DND-41 (cell line): ENCODE results near the gene VPS35.

ENCODE experiments used
- ATAC-seq: fragments of 200-7000 bp; cut with Tn5 transposase; 3 replicates; pipeline ENCODE4 v1.9.1; 2021; ENCODE audit warnings: low read depth; ENCODE audit not compliant: insufficient read depth
- DNase-seq: peaks from one replicate; pipeline ENCODE4 v3.0.0-alpha.2; 2020
- H2AFZ ChIP-seq: 2 replicates; pipeline ENCODE4 v1.6.0; 2012; ENCODE audit warnings: low read depth, low read length
- H3K27ac ChIP-seq: 2 replicates; pipeline ENCODE4 v1.5.1; 2012; ENCODE audit warnings: low read length, inconsistent platforms
- H3K27me3 ChIP-seq: fragments of 200-600 bp; sonication (generic); 2 replicates; pipeline ENCODE4 v1.6.0; 2012; ENCODE audit warnings: low read length, mild to moderate bottlenecking, inconsistent platforms; ENCODE audit not compliant: insufficient read depth, poor library complexity
- H3K36me3 ChIP-seq: 2 replicates; pipeline ENCODE4 v1.5.1; 2012; ENCODE audit warnings: low read length, inconsistent platforms; ENCODE audit not compliant: insufficient read depth
- H3K4me1 ChIP-seq: 2 replicates; pipeline ENCODE4 v1.5.1; 2012; ENCODE audit warnings: mild to moderate bottlenecking, low read length; ENCODE audit not compliant: insufficient read depth
- H3K4me2 ChIP-seq: 2 replicates; pipeline ENCODE4 v1.6.0; 2012; ENCODE audit warnings: mild to moderate bottlenecking, moderate library complexity, low read length, inconsistent platforms; ENCODE audit not compliant: insufficient read depth
- H3K4me3 ChIP-seq, 2 experiments: fragments of 200-600 bp in 1 of 2; shearing (Covaris generic) in 1 of 2; 2 replicates each; pipeline ENCODE4 v1.5.1; 2012 to 2016; ENCODE audit warnings: inconsistent platforms in 2 of 2, low read length in 2 of 2, mild to moderate bottlenecking in 2 of 2, low read depth in 1 of 2, moderate library complexity in 1 of 2
- H3K79me2 ChIP-seq: 2 replicates; pipeline ENCODE4 v1.6.0; 2012; ENCODE audit warnings: low read length, inconsistent platforms; ENCODE audit not compliant: insufficient read depth
- H3K9ac ChIP-seq: 2 replicates; pipeline ENCODE4 v1.6.0; 2012; ENCODE audit warnings: low read depth, mild to moderate bottlenecking, inconsistent platforms, low read length, moderate library complexity
- H3K9me3 ChIP-seq: 2 replicates; pipeline ENCODE4 v1.5.1; 2012; ENCODE audit warnings: low read length, moderate library complexity, mild to moderate bottlenecking, inconsistent platforms; ENCODE audit not compliant: insufficient read depth, severe bottlenecking
- H4K20me1 ChIP-seq: 2 replicates; pipeline ENCODE4 v1.6.0; 2012; ENCODE audit warnings: low read length; ENCODE audit not compliant: insufficient read depth
- EZH2 ChIP-seq: IDR thresholded peaks from 3 replicates; pipeline ENCODE4 v1.6.1; 2012; ENCODE audit warnings: borderline replicate concordance, low read depth, mild to moderate bottlenecking, moderate library complexity, low read length, inconsistent platforms; ENCODE audit not compliant: severe bottlenecking
- TF ChIP-seq, protein P1 (sequence below): IDR thresholded peaks from 2 replicates; pipeline ENCODE4 v1.5.1; 2012; ENCODE audit warnings: borderline replicate concordance, low read length, moderate library complexity, mild to moderate bottlenecking; ENCODE audit not compliant: poor library complexity, severe bottlenecking; ENCODE audit errors: extremely low read depth

Gene VPS35

DNA sequence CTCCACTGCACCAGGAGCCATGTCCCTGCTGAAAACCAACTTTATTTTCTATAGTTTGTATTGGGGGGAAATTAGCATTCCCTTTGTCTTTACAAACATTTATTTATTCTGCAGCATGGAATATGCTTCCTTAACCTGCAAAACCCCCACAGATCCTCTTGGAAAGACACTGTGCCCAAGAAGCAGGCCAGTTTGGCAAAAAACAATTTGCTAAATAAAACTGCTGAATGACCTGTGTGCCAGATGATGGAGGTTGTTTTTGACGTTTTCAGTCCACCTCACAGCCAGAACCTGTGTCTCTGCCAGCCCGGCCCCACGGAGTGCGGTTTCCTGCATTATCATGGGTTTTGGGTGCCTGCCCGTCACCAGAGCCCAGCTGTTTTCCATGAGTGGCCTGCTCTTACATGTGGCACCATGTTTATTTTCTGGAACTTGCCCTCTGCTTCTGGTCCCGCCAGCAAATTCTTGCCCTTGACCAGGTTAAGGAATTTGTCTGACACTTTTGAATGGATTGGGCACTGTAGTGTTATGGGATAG lies 26.9 kb upstream of the VPS35 start:
- no peak overlapping the region for H3K9ac ChIP-seq
- H2AFZ ChIP-seq = no peak overlapping the region
- H3K4me2 ChIP-seq = no peak overlapping the region
- no peaks in the 10 kb centered on the region for H4K20me1 ChIP-seq
- no peak overlapping the region for H3K27ac ChIP-seq
- H3K4me3 ChIP-seq = no peak overlapping the region
- H3K79me2 ChIP-seq = no peaks in the 10 kb centered on the region
- DNase-seq = no peak
- no peaks in the 10 kb centered on the region for H3K9me3 ChIP-seq
- H3K27me3 ChIP-seq = no peaks in the 10 kb centered on the region
- H3K4me1 ChIP-seq = no peaks in the 10 kb centered on the region
- ATAC-seq = no peak
- H3K36me3 ChIP-seq = no peaks in the 10 kb centered on the region
- TF ChIP-seq, protein P1, sequence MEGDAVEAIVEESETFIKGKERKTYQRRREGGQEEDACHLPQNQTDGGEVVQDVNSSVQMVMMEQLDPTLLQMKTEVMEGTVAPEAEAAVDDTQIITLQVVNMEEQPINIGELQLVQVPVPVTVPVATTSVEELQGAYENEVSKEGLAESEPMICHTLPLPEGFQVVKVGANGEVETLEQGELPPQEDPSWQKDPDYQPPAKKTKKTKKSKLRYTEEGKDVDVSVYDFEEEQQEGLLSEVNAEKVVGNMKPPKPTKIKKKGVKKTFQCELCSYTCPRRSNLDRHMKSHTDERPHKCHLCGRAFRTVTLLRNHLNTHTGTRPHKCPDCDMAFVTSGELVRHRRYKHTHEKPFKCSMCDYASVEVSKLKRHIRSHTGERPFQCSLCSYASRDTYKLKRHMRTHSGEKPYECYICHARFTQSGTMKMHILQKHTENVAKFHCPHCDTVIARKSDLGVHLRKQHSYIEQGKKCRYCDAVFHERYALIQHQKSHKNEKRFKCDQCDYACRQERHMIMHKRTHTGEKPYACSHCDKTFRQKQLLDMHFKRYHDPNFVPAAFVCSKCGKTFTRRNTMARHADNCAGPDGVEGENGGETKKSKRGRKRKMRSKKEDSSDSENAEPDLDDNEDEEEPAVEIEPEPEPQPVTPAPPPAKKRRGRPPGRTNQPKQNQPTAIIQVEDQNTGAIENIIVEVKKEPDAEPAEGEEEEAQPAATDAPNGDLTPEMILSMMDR = no peak
- TF ChIP-seq EZH2 = no peak

DNA sequence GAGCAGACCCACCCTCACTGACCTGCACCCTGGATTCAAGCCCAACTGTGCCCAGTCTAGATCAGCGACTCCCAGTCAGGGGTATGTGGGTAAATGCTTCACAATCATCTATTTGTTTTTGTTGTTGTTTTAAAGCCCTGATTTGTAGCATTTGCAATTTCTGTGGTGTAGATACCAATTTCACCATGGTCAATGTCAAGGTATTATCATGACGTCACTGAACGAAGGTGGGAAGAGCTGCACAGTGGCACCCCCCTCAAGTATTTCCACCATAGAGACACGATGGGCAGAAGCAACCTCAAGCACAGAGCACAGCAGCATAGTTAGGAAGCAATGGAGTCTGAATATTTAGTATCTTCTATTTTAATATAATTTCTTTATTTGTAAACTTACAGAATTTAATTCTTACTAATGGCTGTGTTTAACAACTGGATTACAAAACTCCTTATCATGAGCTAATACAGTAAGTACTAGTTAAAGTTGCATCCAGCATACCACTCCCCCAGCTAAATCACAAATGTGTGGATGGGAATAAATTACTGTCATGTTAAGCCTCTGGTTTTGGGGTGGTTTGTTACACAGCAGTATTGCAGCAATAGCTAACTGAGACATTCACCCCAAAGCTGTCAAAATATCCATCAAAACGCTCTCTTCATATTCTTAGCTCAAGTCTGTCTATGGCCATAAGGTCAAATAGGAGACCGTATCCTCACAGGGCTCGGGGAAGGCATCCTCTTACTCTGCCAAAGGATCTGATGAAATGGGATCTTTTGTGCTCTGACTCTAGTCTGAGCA lies 26.0 kb upstream of the VPS35 start:
- Histone ChIP-seq H3K4me3 (no peak overlapping the region), H4K20me1 (no peaks in the 10 kb centered on the region), H3K36me3 (no peaks in the 10 kb centered on the region), H3K79me2 (no peaks in the 10 kb centered on the region), H3K27me3 (no peaks in the 10 kb centered on the region), H3K4me2 (no peak overlapping the region), H3K4me1 (no peaks in the 10 kb centered on the region), H3K27ac (no peak overlapping the region), H3K9me3 (no peaks in the 10 kb centered on the region), H3K9ac (no peak overlapping the region), H2AFZ (no peak overlapping the region)
- DNase-seq = no peak
- TF ChIP-seq EZH2 = no peak
- TF ChIP-seq, protein P1 = no peak
- ATAC-seq = no peak

DNA sequence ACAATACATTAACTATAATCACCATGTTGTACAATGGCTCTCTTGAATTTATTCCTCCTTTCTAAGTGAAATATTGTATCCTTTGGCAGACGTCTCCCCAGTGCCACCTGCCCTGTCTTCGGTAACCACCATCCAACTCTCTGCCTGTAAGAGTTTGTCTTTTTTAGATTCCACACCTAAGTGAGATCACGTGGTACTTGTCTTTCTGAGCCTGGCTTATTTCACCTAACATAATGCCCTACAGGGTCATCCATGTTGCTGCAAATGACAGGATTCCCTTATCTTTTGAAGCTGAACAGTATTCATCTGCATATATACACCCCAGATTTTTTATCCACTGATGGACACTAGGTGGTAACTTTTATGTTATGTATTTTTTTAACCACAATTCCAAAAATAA lies 24.7 kb upstream of the VPS35 start:
- no peaks in the 10 kb centered on the region for H3K36me3 ChIP-seq
- no peaks in the 10 kb centered on the region for H3K27me3 ChIP-seq
- no peak overlapping the region for H3K9ac ChIP-seq
- H3K4me2 ChIP-seq = no peak overlapping the region
- no peaks in the 10 kb centered on the region for H4K20me1 ChIP-seq
- H3K9me3 ChIP-seq = no peaks in the 10 kb centered on the region
- no peak overlapping the region for H2AFZ ChIP-seq
- no peak overlapping the region for H3K27ac ChIP-seq
- ATAC-seq (no peak), DNase-seq (no peak)
- TF ChIP-seq EZH2 = no peak
- TF ChIP-seq, protein P1 = no peak
- H3K79me2 ChIP-seq = no peaks in the 10 kb centered on the region
- no peak overlapping the region for H3K4me3 ChIP-seq
- H3K4me1 ChIP-seq = no peaks in the 10 kb centered on the region
